Regular cardiac myocyte (primary cell): Measurements from ENCODE around the gene SYT15B. TPM values are rescaled to one million over a fixed set of nuclear protein-coding genes. Genes with fewer than 3 reads are reported as not detected.

Experiments used
- total RNA-seq: library from RNA; depleted of rRNA; stranded (reverse); fragments of >200 nt; gene quantifications from 2 replicates; pipeline ENCODE4 v1.2.3, GENCODE V29; 2014

SYT15B gene
- total RNA-seq, result under 0.01 and 0.28 TPM in 2 replicates

DNA sequence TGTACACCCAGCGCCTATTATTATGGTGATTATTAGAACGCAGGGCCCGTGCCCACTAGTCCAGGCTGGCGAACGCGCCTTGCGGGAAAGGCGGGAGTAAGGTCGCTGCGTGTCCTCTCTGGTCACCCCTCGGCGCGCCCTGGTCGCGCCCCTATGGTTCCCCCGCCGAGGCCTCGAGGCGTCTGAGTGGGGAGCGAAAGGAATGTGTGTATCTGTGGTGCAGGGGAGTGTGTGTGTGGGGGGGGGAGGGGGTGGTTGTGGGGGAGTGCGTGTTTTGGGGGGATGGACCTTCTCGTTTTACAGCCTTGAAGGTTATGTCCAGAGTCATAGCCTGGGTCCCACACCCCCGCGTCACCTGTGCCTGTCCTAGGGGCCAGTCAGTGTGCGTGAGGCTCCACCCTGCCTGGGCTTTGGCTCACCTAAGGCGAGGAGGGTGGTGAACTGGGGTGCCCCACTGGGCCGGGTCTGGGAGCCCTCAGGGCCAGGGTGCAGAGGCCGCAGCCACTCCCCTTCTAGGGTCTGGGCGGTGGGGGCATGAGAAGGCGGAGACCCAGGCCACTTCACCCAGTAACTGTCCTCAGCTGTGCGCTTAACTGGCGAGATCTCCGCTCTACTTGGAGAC lies at the start of gene SYT15B:
Gene SYT15B, minus strand, starts transcription at position 39 of the 622 bp plus-strand sequence. CDS start 952 bp downstream, outside the sequence.

Other genes with a start within 250 kb of the SYT15B start
- gene AGAP9, start 240.0 kb downstream of the SYT15B start, total RNA-seq, result 1.5 and 2.8 TPM in 2 replicates
- 0.19 and 0.28 TPM in 2 replicates for gene NPY4R2, start 155.1 kb upstream of the SYT15B start, total RNA-seq
- not detected in 2 replicates for gene FAM25C, start 236.2 kb upstream of the SYT15B start, total RNA-seq